Measurements from ENCODE around the gene NAP1L4. TPM values are rescaled to one million over a fixed set of nuclear protein-coding genes. Genes with fewer than 3 reads are reported as not detected.

The NAP1L4 gene
- total RNA-seq, 1 donor from 2014 or later, result 184 TPM

- Mint-ChIP-seq H3K9me3 (ENCODE audit: low read depth) (no peaks in the 10 kb centered on the region), H3K4me1 (ENCODE audit: low read depth) (peaks cover 29% of the 10 kb centered on the region), H3K27me3 (no peaks in the 10 kb centered on the region), H3K4me3 (ENCODE audit: low read depth) (peak overlapping the region; percentile 98), H3K27ac (peak overlapping the region; percentile 79), H3K36me3 (ENCODE audit: insufficient read depth) (peaks cover 10% of the 10 kb centered on the region)
- TF ChIP-seq CTCF (IDR thresholded peaks at IDR 0.05; ENCODE audit: unreplicated experiment), result no peak
- DNase-seq (ENCODE audit: low spot score, unreplicated experiment), result no peak
Measured at GRCh38 chr11:2987881-2988861, 4.0 kb downstream of the NAP1L4 start.

GRCh38 chr11:2983908-2984307 lies 8.2 kb downstream of the NAP1L4 start:
- peaks cover 18% of the 10 kb centered on the region for H3K4me1 Mint-ChIP-seq (ENCODE audit: low read depth)
- no peak for TF ChIP-seq CTCF (IDR thresholded peaks at IDR 0.05; ENCODE audit: unreplicated experiment)
- H3K36me3 Mint-ChIP-seq (ENCODE audit: insufficient read depth), result peaks cover 12% of the 10 kb centered on the region
- H3K27ac Mint-ChIP-seq, result no peak overlapping the region
- H3K4me3 Mint-ChIP-seq (ENCODE audit: low read depth), result no peak overlapping the region
- H3K9me3 Mint-ChIP-seq (ENCODE audit: low read depth), result no peaks in the 10 kb centered on the region
- no peak for DNase-seq (ENCODE audit: low spot score, unreplicated experiment)
- H3K27me3 Mint-ChIP-seq, result no peaks in the 10 kb centered on the region

GRCh38 chr11:2982214-2982613 lies 9.9 kb downstream of the NAP1L4 start:
- no peak for TF ChIP-seq CTCF (IDR thresholded peaks at IDR 0.05; ENCODE audit: unreplicated experiment)
- peaks cover 10% of the 10 kb centered on the region for H3K36me3 Mint-ChIP-seq (ENCODE audit: insufficient read depth)
- no peaks in the 10 kb centered on the region for H3K27me3 Mint-ChIP-seq
- H3K27ac Mint-ChIP-seq, result no peak overlapping the region
- H3K4me1 Mint-ChIP-seq (ENCODE audit: low read depth), result peaks cover 6% of the 10 kb centered on the region
- no peaks in the 10 kb centered on the region for H3K9me3 Mint-ChIP-seq (ENCODE audit: low read depth)
- no peak overlapping the region for H3K4me3 Mint-ChIP-seq (ENCODE audit: low read depth)
- DNase-seq (ENCODE audit: low spot score, unreplicated experiment), result no peak

GRCh38 chr11:2981130-2981529 lies 11.0 kb downstream of the NAP1L4 start:
- no peaks in the 10 kb centered on the region for H3K9me3 Mint-ChIP-seq (ENCODE audit: low read depth)
- no peak for DNase-seq (ENCODE audit: low spot score, unreplicated experiment)
- H3K4me1 Mint-ChIP-seq (ENCODE audit: low read depth), result peaks cover 6% of the 10 kb centered on the region
- no peak overlapping the region for H3K4me3 Mint-ChIP-seq (ENCODE audit: low read depth)
- TF ChIP-seq CTCF (IDR thresholded peaks at IDR 0.05; ENCODE audit: unreplicated experiment), result no peak
- H3K27ac Mint-ChIP-seq, result no peak overlapping the region
- H3K36me3 Mint-ChIP-seq (ENCODE audit: insufficient read depth), result peaks cover 14% of the 10 kb centered on the region
- no peaks in the 10 kb centered on the region for H3K27me3 Mint-ChIP-seq

- no peak for DNase-seq (ENCODE audit: low spot score, unreplicated experiment)
- Mint-ChIP-seq H3K27me3 (no peaks in the 10 kb centered on the region), H3K9me3 (ENCODE audit: low read depth) (no peaks in the 10 kb centered on the region), H3K27ac (no peak overlapping the region), H3K4me1 (ENCODE audit: low read depth) (peaks cover 6% of the 10 kb centered on the region), H3K4me3 (ENCODE audit: low read depth) (no peak overlapping the region), H3K36me3 (ENCODE audit: insufficient read depth) (peaks cover 14% of the 10 kb centered on the region)
- no peak for TF ChIP-seq CTCF (IDR thresholded peaks at IDR 0.05; ENCODE audit: unreplicated experiment)
Measured at GRCh38 chr11:2980168-2980840, 11.8 kb downstream of the NAP1L4 start.

All from progenitor cell of endocrine pancreas (in vitro differentiated cells).